Thyroid gland (tissue), 4 donors: ENCODE data around the gene OPTN. TPM values are rescaled to one million over a fixed set of nuclear protein-coding genes. Genes with fewer than 3 reads are reported as not detected.
"Not testable (repeated sequence)": the region's sequence is repeated elsewhere in the genome, so short reads cannot be mapped to it uniquely, and the experiment has no call there.

Experiments
- DNase-seq, 2 donors: peaks; one replicate each; pipeline ENCODE4 v3.0.0-alpha.2; 2019
- H3K27ac ChIP-seq, 3 donors: fragments of 200-600 bp; sonication (generic); 1 replicate in 2 of 3; 2 replicates in 1 of 3; pipeline ENCODE4 v1.5.1; 2016 to 2019; ENCODE audit warnings: mild to moderate bottlenecking in 1 of 3, moderate library complexity in 1 of 3
- H3K27me3 ChIP-seq: fragments of 200-600 bp; sonication (generic); one replicate; pipeline ENCODE4 v1.5.1; 2019
- H3K36me3 ChIP-seq, 2 donors: fragments of 200-600 bp; sonication (generic); one replicate each; pipeline ENCODE4 v1.5.1; 2016 to 2019
- H3K4me1 ChIP-seq, 2 donors: fragments of 200-600 bp; sonication (generic); one replicate each; pipeline ENCODE4 v1.5.1; 2017 to 2019
- H3K4me3 ChIP-seq, 3 donors: fragments of 200-600 bp; sonication (generic); replicated peaks in 1 of 3; 1 replicate in 2 of 3; 2 replicates in 1 of 3; pipeline ENCODE4 v1.5.1; 2016; ENCODE audit warnings: mild to moderate bottlenecking in 1 of 3
- H3K9me3 ChIP-seq: fragments of 200-600 bp; sonication (generic); one replicate; pipeline ENCODE4 v1.5.1; 2017
- CTCF ChIP-seq, 6 experiments: fragments of 200-600 bp in 3 of 6; fragments of 450-650 bp in 3 of 6; sonication (generic) in 3 of 6; IDR thresholded peaks; one replicate each; pipeline ENCODE4 v1.5.1; 2016 to 2019; ENCODE audit warnings: antibody characterized with exemption in 6 of 6, mild to moderate bottlenecking in 2 of 6, inconsistent platforms in 1 of 6, moderate library complexity in 1 of 6
- POLR2A ChIP-seq, 2 donors: fragments of 450-650 bp; IDR thresholded peaks; one replicate each; pipeline ENCODE4 v1.6.1; 2017; ENCODE audit warnings: antibody characterized with exemption in 2 of 2, mild to moderate bottlenecking in 2 of 2, moderate library complexity in 1 of 2
- WGBS, 2 donors: methylation state at CpG; one replicate each; pipeline ENCODE4 v1.1.5; 2017; 5-methylcytosine and 5-hydroxymethylcytosine counted together
- intact Hi-C: fragments of 100-400 bp; cut with DNase I; formaldehyde crosslinking; loops from one replicate; pipeline ENCODE4 v1.15.1; 2023
- total RNA-seq, 4 donors: library from RNA; depleted of rRNA; stranded (reverse); fragments of >200 nt; gene quantifications; one replicate each; pipeline ENCODE4 v1.2.3, GENCODE V29; 2016

The OPTN gene
- 10 to 100 TPM; 19.9 to 39.5 (median 26.8) TPM for total RNA-seq

DNA sequence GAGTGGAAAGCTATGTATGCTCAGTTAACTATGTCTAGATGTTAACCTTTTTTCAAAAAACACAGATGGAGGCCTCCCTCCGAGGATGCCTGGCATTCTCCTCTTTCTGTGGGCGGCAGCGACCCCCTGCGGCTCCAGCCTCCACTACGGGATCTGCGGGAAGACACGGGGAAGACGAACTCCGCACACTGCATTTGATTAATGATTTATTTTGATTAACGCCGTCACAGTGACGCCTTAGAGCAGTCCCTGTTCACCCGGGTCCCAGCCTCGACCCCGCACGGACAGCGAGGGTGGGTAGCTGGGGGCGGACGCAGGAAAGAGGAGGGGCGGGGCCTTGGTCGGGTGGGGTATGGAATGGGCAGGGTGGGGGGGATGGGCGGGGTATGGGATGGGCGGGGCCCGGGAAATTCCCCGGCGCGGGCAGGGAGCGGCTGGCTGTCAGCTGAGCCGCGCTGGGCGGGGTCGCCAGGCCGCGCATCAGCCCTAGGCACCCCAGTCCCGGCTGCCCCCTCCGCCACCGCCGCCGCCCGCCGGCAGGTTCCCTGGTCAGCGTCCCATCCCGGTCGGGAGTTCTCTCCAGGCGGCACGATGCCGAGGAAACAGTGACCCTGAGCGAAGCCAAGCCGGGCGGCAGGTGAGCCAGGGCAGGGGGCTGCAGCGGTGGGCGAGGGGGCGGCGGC is at the start of gene OPTN:
Gene OPTN, plus strand, starts transcription at position 498 of the 683 bp plus-strand sequence. CDS start 8,960 bp downstream, outside the sequence.
- peak; percentile 73 to 75 for DNase-seq
- H3K4me3 ChIP-seq: peak within 1 kb of the TSS; percentile 42 to 100 (median 99)
- H3K36me3 ChIP-seq: no peaks in the 10 kb centered on the region
- no peaks in the 10 kb centered on the region for H3K27me3 ChIP-seq
- H3K27ac ChIP-seq: peak within 1 kb of the TSS; percentile 82 to 94 (median 92)
- intact Hi-C loops: loop anchor here (10.0 kb wide), 1 partner anchor 195 kb away; no protein-coding TSS in a partner anchor
- TF ChIP-seq CTCF (IDR thresholded peaks at IDR 0.05): peak; percentile 22 to 72 (median 54)
- peak in 1 of 2 donors; percentile 70 for TF ChIP-seq POLR2A (IDR thresholded peaks at IDR 0.05)
- no peaks in the 10 kb centered on the region for H3K9me3 ChIP-seq
- 0 to 1% methylated on average over 10 to 20 of the region's 54 CpGs for WGBS, 2 donors
- peaks cover 0 to 3% of the 10 kb centered on the region in 2 donors for H3K4me1 ChIP-seq

- no peak overlapping the region for H3K4me3 ChIP-seq
- no peaks in the 10 kb centered on the region for H3K9me3 ChIP-seq
- no peak overlapping the region for H3K27ac ChIP-seq
- no peaks in the 10 kb centered on the region for H3K36me3 ChIP-seq
- H3K27me3 ChIP-seq: no peaks in the 10 kb centered on the region
- TF ChIP-seq POLR2A (IDR thresholded peaks at IDR 0.05): no peak
- TF ChIP-seq CTCF (IDR thresholded peaks at IDR 0.05): no peak
- no peak for DNase-seq
- WGBS, 2 donors: 47 to 58% methylated on average over 7 of the region's 7 CpGs
- intact Hi-C loops: no loop called here
- H3K4me1 ChIP-seq: peaks cover 8 to 26% of the 10 kb centered on the region in 2 donors
Observed at GRCh38 chr10:13051126-13051694, 48.8 kb upstream of the OPTN start.

DNA sequence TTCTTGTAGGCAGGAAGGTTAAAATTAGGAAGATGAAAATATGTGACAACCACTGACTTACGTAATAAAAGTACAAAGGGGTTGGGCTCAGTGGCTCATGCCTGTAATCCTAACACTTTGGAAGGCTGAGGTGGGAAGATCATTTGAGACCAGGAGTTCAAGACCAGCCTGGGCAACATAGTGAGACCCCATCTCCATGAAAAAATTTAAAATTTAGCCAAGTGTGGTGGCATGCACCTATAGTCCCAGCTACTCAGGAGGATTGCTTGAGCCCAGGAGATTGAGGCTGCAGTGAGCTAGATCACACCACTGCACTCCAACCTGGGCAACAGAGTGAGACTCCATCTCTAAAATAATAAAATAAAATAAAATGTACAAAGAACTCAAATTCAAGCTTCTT is 46.8 kb upstream of the OPTN start:
- H3K27ac ChIP-seq, intact Hi-C loops, DNase-seq, H3K27me3 ChIP-seq, H3K4me3 ChIP-seq, H3K9me3 ChIP-seq, H3K36me3 ChIP-seq: not testable (repeated sequence)
- H3K4me1 ChIP-seq: peaks cover 8 to 26% of the 10 kb centered on the region in 2 donors
- WGBS, 2 donors: 83 to 84% methylated on average over 1 of the region's 1 CpG

DNA sequence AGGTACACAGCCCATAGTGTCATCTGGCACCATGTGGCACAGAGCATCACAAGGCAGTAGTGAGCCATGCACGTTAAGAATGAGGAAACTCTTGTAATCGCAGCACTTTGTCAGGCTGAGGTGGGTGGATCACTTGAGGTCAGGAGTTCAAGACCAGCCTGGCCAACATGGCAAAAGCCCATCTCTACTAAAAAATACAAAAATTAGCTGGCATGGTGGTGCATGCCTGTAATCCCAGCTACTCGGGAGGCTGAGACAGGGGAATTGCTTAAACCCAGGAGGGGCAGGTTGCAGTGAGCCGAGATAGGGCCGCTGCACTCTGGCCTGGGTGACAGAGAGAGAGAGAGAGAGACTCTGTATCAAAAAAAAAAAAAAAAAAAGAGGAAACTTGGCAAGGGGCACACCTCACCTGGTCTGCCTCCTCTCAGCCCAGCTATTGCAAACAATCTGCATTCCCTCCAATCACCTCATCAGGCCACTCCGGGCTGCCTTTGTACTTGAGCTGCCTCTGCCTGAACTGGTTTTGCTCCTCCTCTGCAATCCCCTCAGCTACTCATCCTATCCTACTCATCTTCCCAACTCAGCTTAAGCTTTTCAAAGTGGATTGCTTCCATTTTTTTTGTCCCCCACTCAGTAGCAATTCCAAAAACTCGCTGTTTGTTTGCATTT is 46.0 kb upstream of the OPTN start:
- intact Hi-C loops: no loop called here
- H3K36me3 ChIP-seq: no peaks in the 10 kb centered on the region
- WGBS, 2 donors: 37 to 57% methylated on average over 6 to 7 of the region's 7 CpGs

GRCh38 chr10:13054844-13055243 is 45.1 kb upstream of the OPTN start:
- intact Hi-C loops: no loop called here
- no peaks in the 10 kb centered on the region for H3K36me3 ChIP-seq

More for the DNA sequence above, 46.0 kb upstream of the OPTN start:
- Histone ChIP-seq H3K4me1 (peaks cover 8 to 26% of the 10 kb centered on the region in 2 donors), H3K27me3 (no peaks in the 10 kb centered on the region), H3K27ac (no peak overlapping the region), H3K4me3 (no peak overlapping the region), H3K9me3 (no peaks in the 10 kb centered on the region)
- TF ChIP-seq POLR2A (IDR thresholded peaks at IDR 0.05): no peak
- no peak for TF ChIP-seq CTCF (IDR thresholded peaks at IDR 0.05)
- peak; percentile 85 to 87 for DNase-seq

More at GRCh38 chr10:13054844-13055243, 45.1 kb upstream of the OPTN start:
- DNase-seq: no peak
- TF ChIP-seq CTCF (IDR thresholded peaks at IDR 0.05) (no peak), POLR2A (IDR thresholded peaks at IDR 0.05) (no peak)
- Histone ChIP-seq H3K27me3 (no peaks in the 10 kb centered on the region), H3K4me1 (peaks cover 8 to 20% of the 10 kb centered on the region in 2 donors), H3K27ac (no peak overlapping the region), H3K4me3 (no peak overlapping the region), H3K9me3 (no peaks in the 10 kb centered on the region)
- WGBS, 2 donors: 69 to 91% methylated on average over 4 of the region's 4 CpGs
